Lower leg skin (tissue), 3 donors: ENCODE measurements around the gene ZEB1.

Experiments
- POLR2A ChIP-seq, 2 donors: fragments of 450-650 bp; IDR thresholded peaks; one replicate each; pipeline ENCODE4 v1.6.1; 2016 to 2017; ENCODE audit warnings: antibody characterized with exemption in 2 of 2, mild to moderate bottlenecking in 1 of 2, moderate library complexity in 1 of 2
- TF ChIP-seq, protein P1 (sequence below), 3 donors: fragments of 450-650 bp; IDR thresholded peaks; one replicate each; pipeline ENCODE4 v1.5.1; 2016; ENCODE audit warnings: antibody characterized with exemption in 3 of 3, mild to moderate bottlenecking in 3 of 3, moderate library complexity in 2 of 3

DNA sequence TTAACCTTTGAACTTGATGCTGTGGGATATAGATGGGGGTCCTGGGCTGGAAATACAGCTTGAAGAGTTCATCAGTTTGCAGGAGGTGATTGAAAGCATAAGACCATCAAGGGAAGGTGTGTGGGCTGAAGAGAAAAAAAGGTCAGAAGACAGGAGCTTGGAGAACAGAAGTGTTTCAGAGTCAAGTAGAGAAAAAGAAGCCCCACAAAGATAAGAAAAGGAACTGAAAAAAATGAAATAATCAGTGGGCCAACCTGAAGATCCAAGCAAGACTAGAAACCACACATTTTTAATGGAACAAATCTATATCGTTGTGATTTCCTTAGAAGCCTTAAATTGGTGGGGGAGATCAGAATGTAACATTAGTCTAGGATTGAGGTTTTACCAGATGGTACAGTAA, 22.5 kb downstream of the ZEB1 start:
- no peak for TF ChIP-seq POLR2A (IDR thresholded peaks at IDR 0.05)
- TF ChIP-seq, protein P1, sequence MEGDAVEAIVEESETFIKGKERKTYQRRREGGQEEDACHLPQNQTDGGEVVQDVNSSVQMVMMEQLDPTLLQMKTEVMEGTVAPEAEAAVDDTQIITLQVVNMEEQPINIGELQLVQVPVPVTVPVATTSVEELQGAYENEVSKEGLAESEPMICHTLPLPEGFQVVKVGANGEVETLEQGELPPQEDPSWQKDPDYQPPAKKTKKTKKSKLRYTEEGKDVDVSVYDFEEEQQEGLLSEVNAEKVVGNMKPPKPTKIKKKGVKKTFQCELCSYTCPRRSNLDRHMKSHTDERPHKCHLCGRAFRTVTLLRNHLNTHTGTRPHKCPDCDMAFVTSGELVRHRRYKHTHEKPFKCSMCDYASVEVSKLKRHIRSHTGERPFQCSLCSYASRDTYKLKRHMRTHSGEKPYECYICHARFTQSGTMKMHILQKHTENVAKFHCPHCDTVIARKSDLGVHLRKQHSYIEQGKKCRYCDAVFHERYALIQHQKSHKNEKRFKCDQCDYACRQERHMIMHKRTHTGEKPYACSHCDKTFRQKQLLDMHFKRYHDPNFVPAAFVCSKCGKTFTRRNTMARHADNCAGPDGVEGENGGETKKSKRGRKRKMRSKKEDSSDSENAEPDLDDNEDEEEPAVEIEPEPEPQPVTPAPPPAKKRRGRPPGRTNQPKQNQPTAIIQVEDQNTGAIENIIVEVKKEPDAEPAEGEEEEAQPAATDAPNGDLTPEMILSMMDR (IDR thresholded peaks at IDR 0.05), result no peak
